ENCODE results near the gene OCEL1.

DNA sequence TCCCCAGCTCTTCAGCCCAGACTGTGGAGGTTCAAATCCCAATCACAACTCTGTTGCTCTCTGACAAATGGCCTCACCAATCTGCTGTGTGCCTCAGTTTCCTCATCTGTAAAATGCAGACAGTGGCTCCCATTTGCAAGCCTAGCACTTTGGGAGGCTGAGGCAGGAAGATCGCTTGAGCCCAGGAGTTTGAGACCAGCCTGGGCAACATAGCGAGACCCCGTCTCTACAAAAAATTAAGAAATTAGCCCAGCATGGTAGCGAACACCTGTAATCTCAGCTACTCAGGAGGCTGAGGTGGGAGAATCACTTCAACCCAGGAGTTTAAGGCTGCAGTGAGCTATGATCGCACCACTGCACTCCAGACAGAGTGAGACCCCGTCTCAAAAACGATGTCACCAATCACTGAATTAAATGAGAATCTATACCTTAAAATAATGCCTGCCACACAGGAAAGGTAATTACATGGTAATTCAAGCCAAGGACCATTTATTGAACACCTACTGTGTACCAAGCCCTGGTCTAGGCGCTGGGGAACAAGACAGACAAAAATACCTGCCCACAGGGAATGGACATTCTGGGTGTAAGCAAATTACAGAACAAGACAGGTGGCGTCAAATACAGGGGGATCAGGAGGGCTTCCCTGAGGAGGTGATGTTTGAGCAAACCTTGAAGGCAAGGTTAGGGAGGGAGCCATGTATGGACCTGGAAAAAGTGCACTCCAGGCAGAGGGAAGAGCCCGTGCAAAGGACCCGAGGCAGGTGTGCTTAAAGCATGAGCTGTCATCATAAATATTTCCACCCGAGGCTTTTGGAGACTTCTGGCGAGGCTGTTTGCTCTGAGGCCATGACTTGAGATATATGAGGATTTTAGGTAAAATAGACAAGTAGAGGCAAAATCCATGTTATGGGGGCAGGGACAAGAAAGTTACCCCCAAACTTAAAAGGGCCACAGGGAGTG lies 12.0 kb downstream of the OCEL1 start:
- TF ChIP-seq POLR2A (IDR thresholded peaks at IDR 0.05; ENCODE audit: extremely low read depth, insufficient read length): no peak
- no peak for TF ChIP-seq CTCF (IDR thresholded peaks at IDR 0.05; ENCODE audit: low read depth, low read length)
